ENCODE results near the gene PRDM13.
"Not testable (repeated sequence)": the region's sequence is repeated elsewhere in the genome, so short reads cannot be mapped to it uniquely, and the experiment has no call there.

GRCh38 chr6:99594696-99595095, 11.9 kb upstream of the PRDM13 start:
- not testable (repeated sequence) for TF ChIP-seq CTCF (IDR thresholded peaks at IDR 0.05); MYBL2 (CRISPR knock-in tag; IDR thresholded peaks at IDR 0.05)

Data from WTC11 (cell line).